ENCODE results near the gene DLGAP3.
"Not testable (repeated sequence)": the region's sequence is repeated elsewhere in the genome, so short reads cannot be mapped to it uniquely, and the experiment has no call there.

DLGAP3 gene, protein sequence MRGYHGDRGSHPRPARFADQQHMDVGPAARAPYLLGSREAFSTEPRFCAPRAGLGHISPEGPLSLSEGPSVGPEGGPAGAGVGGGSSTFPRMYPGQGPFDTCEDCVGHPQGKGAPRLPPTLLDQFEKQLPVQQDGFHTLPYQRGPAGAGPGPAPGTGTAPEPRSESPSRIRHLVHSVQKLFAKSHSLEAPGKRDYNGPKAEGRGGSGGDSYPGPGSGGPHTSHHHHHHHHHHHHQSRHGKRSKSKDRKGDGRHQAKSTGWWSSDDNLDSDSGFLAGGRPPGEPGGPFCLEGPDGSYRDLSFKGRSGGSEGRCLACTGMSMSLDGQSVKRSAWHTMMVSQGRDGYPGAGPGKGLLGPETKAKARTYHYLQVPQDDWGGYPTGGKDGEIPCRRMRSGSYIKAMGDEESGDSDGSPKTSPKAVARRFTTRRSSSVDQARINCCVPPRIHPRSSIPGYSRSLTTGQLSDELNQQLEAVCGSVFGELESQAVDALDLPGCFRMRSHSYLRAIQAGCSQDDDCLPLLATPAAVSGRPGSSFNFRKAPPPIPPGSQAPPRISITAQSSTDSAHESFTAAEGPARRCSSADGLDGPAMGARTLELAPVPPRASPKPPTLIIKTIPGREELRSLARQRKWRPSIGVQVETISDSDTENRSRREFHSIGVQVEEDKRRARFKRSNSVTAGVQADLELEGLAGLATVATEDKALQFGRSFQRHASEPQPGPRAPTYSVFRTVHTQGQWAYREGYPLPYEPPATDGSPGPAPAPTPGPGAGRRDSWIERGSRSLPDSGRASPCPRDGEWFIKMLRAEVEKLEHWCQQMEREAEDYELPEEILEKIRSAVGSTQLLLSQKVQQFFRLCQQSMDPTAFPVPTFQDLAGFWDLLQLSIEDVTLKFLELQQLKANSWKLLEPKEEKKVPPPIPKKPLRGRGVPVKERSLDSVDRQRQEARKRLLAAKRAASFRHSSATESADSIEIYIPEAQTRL

GRCh38 chr1:34929497-34929852 is at the start of gene DLGAP3:
Gene DLGAP3 (minus strand): TSS chr1:34929650. CDS start chr1:34905383, 24,267 bp downstream.
- H3K4me3 ChIP-seq (ENCODE audit: low read depth, low read length), result peak within 1 kb of the TSS; percentile 75

DNA sequence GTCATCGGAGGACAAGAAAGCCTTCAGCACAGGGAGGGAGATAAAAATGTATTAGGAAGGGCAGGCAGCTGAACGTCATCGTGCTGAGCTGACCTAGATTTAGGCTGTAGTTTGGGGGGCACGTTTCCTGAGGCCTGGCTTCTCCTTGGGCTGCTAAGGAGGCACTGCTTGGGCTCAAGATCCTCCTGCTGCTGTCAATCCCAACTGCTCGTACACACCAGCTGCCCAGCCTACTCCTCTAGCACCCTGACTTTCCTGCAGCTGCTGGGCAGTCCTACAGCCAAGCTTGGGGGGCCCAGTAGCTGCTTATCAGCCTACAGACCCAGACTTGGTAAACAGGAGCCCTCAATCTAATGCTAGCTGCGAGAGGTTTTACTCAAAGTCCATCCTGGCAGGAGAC is 49.5 kb upstream of the DLGAP3 start:
- no peak overlapping the region for H3K4me3 ChIP-seq (ENCODE audit: low read depth, low read length)

- no peak overlapping the region for H3K4me3 ChIP-seq (ENCODE audit: low read depth, low read length)
Observed at GRCh38 chr1:34977858-34978257, 48.4 kb upstream of the DLGAP3 start.

DNA sequence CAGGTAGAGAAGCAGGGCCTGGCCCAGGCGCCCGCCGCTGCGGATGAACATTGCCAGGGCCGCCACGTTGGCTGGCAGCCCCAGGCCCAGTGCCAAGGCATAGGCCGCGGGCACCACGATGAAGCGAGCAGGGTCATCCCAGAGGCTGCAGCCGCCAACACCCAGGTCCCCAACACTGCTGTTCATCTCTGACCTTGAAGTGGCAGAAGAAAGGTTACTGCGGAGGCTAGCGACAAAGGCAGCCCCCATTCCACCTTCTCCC is 47.7 kb upstream of the DLGAP3 start:
- H3K4me3 ChIP-seq (ENCODE audit: low read depth, low read length), result no peak overlapping the region

DNA sequence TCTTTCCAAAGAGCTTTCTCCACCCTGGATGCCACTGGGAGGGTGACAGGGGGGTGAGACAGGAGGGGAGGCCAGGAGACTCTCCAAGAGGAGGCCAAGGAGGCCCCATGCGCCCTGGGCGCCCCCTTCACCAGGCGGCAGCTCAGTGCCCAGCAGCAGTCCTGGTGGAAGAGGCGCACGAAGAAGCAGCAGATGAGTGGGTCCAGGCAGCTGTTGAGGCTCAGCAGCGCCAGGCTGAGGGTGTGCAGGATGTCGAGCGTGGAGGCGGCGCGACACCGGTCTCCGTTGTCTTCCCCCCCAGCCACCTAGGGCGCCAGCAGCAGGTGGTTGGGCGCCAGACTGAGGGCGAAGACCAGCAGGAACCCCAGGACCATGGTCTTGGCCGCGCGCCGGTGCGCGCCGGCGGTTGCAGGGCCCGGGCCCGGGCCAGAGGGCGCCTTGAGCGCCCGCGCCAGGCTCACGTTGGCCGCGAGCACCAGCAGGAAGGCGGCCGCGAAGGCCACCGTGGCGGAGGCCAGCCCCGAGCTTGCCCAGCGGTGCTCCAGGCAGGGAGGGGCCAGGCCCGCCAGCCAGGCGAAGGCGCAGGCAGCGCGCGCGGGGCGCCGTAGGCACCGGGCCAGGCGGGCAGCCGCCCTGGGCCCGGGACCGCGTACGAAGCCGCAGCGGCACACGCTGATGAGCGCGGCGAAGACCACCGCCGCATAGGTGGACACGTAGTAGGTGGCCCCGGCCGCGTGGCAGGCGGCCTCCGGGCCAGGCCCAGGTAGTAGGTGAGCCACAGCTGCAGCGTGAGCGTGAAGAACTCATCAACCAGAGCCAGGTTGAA is 47.1 kb upstream of the DLGAP3 start:
- no peak overlapping the region for H3K4me3 ChIP-seq (ENCODE audit: low read depth, low read length)

- H3K4me3 ChIP-seq (ENCODE audit: low read depth, low read length), result no peak overlapping the region
Observed at GRCh38 chr1:34975771-34976170, 46.3 kb upstream of the DLGAP3 start.

DNA sequence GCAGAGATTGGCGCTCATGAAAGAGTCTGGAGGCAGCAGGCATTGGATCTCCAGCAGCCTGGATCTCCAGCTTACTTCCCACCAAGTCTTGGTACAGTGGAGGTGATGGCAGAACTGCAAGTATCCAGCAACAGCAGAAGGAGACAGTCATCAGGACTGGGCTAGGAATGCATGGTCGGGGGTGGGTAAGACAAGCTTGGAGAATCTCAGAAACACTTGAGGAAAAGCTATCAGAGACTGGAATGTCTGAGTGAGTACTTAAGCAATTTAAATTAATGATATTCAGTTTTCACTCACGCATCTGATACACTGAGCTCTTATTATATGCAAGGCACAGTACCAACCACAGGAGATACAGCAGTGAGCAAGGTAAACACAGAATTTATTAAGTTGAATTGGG is 45.9 kb upstream of the DLGAP3 start:
- H3K4me3 ChIP-seq (ENCODE audit: low read depth, low read length), result no peak overlapping the region

GRCh38 chr1:34974626-34975025 is 45.2 kb upstream of the DLGAP3 start:
- H3K4me3 ChIP-seq (ENCODE audit: low read depth, low read length), result no peak overlapping the region

DNA sequence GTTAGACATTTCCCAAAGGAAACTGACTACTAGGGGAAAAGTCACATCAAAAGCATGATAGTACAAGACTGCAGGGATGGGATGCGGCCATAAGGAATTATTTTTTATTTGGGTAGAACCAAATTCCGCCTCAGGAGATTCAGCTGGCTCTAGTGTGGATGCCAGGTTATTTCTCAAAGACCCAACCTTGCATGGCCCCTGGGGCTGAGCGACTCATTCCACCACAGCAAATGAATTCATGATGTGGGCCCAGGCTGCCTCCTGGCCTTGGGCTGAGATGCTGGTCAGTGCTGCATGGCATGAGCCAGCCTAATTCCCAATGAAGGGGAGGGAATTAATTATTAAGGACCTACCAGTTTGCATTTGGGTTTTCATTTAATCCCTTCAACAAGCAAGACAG is 43.9 kb upstream of the DLGAP3 start:
- H3K4me3 ChIP-seq (ENCODE audit: low read depth, low read length), result no peak overlapping the region

- no peak overlapping the region for H3K4me3 ChIP-seq (ENCODE audit: low read depth, low read length)
Observed at GRCh38 chr1:34970829-34971228, 41.4 kb upstream of the DLGAP3 start.

DNA sequence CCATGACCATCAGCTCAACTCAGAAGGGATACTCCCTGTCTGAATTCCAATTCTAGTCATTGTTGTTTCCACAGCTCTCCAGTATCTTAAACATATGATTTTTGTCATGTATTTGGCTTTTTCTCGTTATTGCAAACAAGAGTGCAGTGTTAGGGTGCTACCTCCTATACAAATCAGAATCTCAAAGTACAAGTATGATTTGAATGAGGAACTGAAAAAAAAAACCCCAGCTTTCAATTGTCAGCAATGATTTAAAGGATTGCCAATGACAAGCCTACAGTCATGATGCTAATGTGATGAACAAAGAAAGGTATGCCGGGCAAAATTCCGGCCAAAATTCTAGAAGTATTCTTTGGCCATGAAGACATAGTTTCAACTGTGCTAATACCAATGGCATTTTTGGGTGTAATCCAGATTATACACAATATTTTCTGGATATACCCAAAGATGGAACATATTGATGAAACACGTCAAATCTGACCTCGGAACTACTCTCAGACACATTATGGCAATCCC is 40.8 kb upstream of the DLGAP3 start:
- H3K4me3 ChIP-seq (ENCODE audit: low read depth, low read length), result no peak overlapping the region

- not testable (repeated sequence) for H3K4me3 ChIP-seq (ENCODE audit: low read depth, low read length)
Observed at GRCh38 chr1:34968297-34968696, 38.8 kb upstream of the DLGAP3 start.

DNA sequence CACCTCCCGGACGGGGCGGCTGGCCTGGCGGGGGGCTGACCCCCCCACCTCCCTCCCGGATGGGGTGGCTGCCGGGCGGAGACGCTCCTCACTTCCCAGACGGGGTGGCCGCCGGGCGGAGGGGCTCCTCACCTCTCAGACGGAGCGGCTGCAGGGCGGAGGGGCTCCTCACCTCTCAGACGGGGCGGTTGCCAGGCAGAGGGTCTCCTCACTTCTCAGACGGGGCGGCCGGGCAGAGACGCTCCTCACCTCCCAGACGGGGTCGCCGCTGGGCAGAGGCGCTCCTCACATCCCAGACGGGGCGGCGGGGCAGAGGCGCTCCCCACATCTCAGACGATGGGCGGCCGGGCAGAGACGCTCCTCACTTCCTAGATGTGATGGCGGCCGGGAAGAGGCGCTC is 38.2 kb upstream of the DLGAP3 start:
- not testable (repeated sequence) for H3K4me3 ChIP-seq (ENCODE audit: low read depth, low read length)

GRCh38 chr1:34965597-34965996 is 36.1 kb upstream of the DLGAP3 start:
- no peak overlapping the region for H3K4me3 ChIP-seq (ENCODE audit: low read depth, low read length)

- H3K4me3 ChIP-seq (ENCODE audit: low read depth, low read length), result no peak overlapping the region
Observed at GRCh38 chr1:34950428-34950827, 21.0 kb upstream of the DLGAP3 start.

- H3K4me3 ChIP-seq (ENCODE audit: low read depth, low read length), result not testable (repeated sequence)
Observed at GRCh38 chr1:34948739-34949138, 19.3 kb upstream of the DLGAP3 start.

DNA sequence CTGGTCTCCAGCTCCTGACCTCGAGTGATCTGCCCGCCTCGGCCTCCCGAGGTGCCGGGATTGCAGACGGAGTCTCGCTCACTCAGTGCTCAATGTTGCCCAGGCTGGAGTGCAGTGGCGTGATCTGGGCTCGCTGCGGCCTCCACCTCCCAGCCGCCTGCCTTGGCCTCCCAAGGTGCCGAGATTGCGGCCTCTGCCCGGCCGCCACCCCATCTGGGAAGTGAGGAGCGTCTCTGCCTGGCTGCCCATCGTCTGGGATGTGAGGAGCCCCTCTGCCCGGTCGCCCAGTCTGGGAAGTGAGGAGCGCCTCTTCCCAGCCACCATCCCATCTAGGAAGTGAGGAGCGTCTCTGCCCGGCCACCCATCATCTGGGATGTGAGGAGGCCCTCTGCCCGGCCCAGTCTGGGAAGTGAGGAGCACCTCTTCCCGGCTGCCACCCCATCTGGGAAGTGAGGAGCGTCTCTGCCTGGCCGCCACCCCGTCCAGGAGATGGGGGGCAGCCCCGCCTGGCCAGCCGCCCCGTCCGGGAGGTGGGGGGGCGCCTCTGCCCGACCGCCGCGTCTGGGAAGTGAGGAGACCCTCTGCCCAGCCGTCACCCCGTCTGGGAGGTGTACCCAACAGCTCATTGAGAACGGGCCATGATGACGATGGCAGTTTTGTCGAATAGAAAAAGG is 18.3 kb upstream of the DLGAP3 start:
- H3K4me3 ChIP-seq (ENCODE audit: low read depth, low read length), result not testable (repeated sequence)

GRCh38 chr1:34946211-34946610 is 16.8 kb upstream of the DLGAP3 start:
- no peak overlapping the region for H3K4me3 ChIP-seq (ENCODE audit: low read depth, low read length)

DNA sequence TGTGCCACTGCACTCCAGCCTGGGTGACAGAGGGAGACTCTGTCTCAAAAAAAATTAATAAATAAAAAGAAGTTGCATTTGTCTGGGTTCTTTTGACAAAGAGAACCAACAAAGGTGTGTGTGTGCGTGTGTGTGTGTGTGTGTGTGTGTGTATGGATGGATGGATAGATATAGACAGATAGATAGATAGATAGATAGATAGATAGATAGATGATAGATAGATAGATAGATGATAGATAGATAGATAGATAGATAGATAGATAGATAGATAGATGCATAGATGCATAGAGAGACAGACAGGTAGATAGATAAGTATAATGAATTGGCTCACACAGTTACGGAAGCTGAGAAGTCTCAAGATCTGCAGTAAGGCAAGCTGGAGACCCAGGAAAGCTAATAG is 12.3 kb upstream of the DLGAP3 start:
- not testable (repeated sequence) for H3K4me3 ChIP-seq (ENCODE audit: low read depth, low read length)

GRCh38 chr1:34930702-34931071 is 1.2 kb upstream of the DLGAP3 start:
- H3K4me3 ChIP-seq (ENCODE audit: low read depth, low read length), result no peak overlapping the region

Data from iPS-11a (cell line).